Kidney (tissue), 14 donors: ENCODE measurements around the gene INO80. TPM values are rescaled to one million over a fixed set of nuclear protein-coding genes. Genes with fewer than 3 reads are reported as not detected.

Source experiments
- DNase-seq, 5 donors: peaks; one replicate each; pipeline ENCODE4 v3.0.0-alpha.2; 2013 to 2020
- FAIRE-seq: peaks from 2 replicates; lab custom pipeline; 2012; peaks lifted over from hg19 to GRCh38; lab: Jason Lieb, UNC
- H3K27ac ChIP-seq, 2 donors: one replicate each; pipeline ENCODE4 v1.7.0; 2013; ENCODE audit warnings: low read depth in 2 of 2, low read length in 2 of 2, inconsistent platforms in 1 of 2
- H3K27me3 ChIP-seq: one replicate; pipeline ENCODE4 v1.7.1; 2013; ENCODE audit warnings: low read length, inconsistent platforms; ENCODE audit not compliant: control insufficient read depth, insufficient read depth
- H3K36me3 ChIP-seq, 3 donors: one replicate each; pipeline versions ENCODE4 v1.7.0 to v1.7.1; 2013; ENCODE audit warnings: low read length in 3 of 3, control low read depth in 1 of 3, inconsistent platforms in 1 of 3; ENCODE audit not compliant: insufficient read depth in 3 of 3, control insufficient read depth in 2 of 3
- H3K4me1 ChIP-seq, 3 donors: one replicate each; pipeline versions ENCODE4 v1.7.0 to v1.7.1; 2013; ENCODE audit warnings: low read length in 3 of 3, inconsistent platforms in 1 of 3, low read depth in 1 of 3; ENCODE audit not compliant: control insufficient read depth in 2 of 3, insufficient read depth in 2 of 3
- H3K4me3 ChIP-seq, 3 donors: one replicate each; pipeline versions ENCODE4 v1.7.0 to v1.8.1; 2013; ENCODE audit warnings: low read length in 3 of 3, control low read depth in 1 of 3, inconsistent platforms in 1 of 3
- H3K9ac ChIP-seq, 3 donors: one replicate each; pipeline versions ENCODE4 v1.7.0 to v1.7.1; 2013; ENCODE audit warnings: low read length in 3 of 3, control low read depth in 1 of 3, inconsistent platforms in 1 of 3
- H3K9me3 ChIP-seq, 3 donors: one replicate each; pipeline versions ENCODE4 v1.7.0 to v1.7.1; 2013; ENCODE audit warnings: low read length in 3 of 3, control low read depth in 1 of 3, inconsistent platforms in 1 of 3; ENCODE audit not compliant: control insufficient read depth in 2 of 3, insufficient read depth in 1 of 3
- intact Hi-C: fragments of 100-400 bp; cut with DNase I; formaldehyde crosslinking; loops from one replicate; pipeline ENCODE4 v1.11.1; 2022
- polyA plus RNA-seq: library from polyadenylated mRNA; stranded (reverse); fragments of 350-450 nt; fragmentation: Illumina TruSeq; extraction: RNeasy Lipid Tissue Mini Kit (QIAGEN cat#74804); gene quantifications from one replicate; pipeline ENCODE4 v1.2.3, GENCODE V29; 2014; ENCODE audit warnings: low read depth, low replicate concordance; ENCODE audit not compliant: insufficient read depth
- total RNA-seq: library from RNA; stranded (reverse); fragmentation: NEBNext Ultra II Directional; extraction: Animal tissue kit (Norgen Biotek cat#: 25700); gene quantifications from one replicate; pipeline ENCODE4 v1.2.1, GENCODE V29; 2021
- TF ChIP-seq, protein P1 (sequence below): IDR thresholded peaks from 3 replicates; pipeline ENCODE4 v1.5.1; 2012; ENCODE audit warnings: mild to moderate bottlenecking, moderate library complexity, borderline replicate concordance; ENCODE audit not compliant: insufficient read depth; ENCODE audit errors: extremely low read depth
- donor health status: control.
- donor health status: control.
- donor health status: control.
- donor health status: control.
- donor health status: control.
- donor health status: DM: yes; HTN: yes; CAD: no.
- donor health status: Normal renal cell carcinoma (clear cell type).

INO80 gene
- total and polyA plus RNA-seq, 2 donors from 2014 or later = 6.0 to 27.3 TPM

DNA sequence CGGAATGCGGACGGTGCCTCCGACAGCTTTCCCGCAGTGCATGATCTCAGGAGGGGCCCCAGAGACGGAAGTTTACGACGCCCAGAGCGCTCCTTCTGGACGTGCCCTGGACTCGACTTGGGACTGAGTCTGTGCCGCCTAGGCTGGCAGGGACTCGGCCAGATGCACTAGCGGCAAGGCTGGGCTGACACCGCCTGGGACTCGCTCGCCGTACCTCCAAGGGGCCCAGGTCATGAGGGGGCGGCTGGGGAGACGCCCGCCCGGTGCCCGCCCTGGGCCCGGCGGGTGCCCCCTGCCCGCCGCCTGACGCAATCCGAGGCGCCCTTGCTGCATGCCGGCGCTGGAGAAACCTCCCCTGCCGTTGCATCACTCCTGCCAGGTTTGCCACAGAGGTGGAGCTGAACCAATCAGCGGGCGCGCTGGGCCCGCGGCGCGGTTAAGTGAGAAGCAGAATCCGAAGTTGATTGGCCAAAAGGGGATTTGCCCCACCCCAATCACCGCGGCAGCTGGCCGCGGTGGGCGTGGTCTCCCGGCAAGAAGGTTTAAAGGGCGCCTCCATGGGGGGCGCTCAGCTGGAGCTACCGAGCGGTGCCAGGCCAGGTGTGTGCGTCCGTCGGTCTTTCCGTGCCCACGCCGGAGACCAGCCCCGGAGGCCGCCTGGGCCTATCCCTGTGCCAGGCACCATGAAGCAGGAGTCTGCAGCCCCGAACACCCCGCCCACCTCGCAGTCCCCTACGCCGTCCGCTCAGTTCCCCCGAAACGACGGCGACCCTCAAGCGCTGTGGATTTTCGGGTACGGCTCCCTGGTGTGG, 163.0 kb downstream of the INO80 start, which contains the start of gene CHAC1:
Gene CHAC1, plus strand, starts transcription at position 571 of the 812 bp plus-strand sequence. Its CDS starts 113 bp downstream, at position 684.
- Histone ChIP-seq H3K4me1 (peaks cover 0 to 13% (median 4%) of the 10 kb centered on the region in 3 donors), H3K27me3 (peaks cover 2% of the 10 kb centered on the region), H3K9ac (peak within 1 kb of the TSS; percentile 5 to 82 (median 72)), H3K36me3 (no peaks in the 10 kb centered on the region), H3K9me3 (no peaks in the 10 kb centered on the region), H3K27ac (peak within 1 kb of the TSS; percentile 20 to 78), H3K4me3 (peak within 1 kb of the TSS; percentile 61 to 82 (median 81))
- TF ChIP-seq, protein P1, sequence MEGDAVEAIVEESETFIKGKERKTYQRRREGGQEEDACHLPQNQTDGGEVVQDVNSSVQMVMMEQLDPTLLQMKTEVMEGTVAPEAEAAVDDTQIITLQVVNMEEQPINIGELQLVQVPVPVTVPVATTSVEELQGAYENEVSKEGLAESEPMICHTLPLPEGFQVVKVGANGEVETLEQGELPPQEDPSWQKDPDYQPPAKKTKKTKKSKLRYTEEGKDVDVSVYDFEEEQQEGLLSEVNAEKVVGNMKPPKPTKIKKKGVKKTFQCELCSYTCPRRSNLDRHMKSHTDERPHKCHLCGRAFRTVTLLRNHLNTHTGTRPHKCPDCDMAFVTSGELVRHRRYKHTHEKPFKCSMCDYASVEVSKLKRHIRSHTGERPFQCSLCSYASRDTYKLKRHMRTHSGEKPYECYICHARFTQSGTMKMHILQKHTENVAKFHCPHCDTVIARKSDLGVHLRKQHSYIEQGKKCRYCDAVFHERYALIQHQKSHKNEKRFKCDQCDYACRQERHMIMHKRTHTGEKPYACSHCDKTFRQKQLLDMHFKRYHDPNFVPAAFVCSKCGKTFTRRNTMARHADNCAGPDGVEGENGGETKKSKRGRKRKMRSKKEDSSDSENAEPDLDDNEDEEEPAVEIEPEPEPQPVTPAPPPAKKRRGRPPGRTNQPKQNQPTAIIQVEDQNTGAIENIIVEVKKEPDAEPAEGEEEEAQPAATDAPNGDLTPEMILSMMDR = no peak
- DNase-seq (peak; percentile 96 to 98 (median 97)), FAIRE-seq (peak; percentile 58)
- intact Hi-C loops = no loop called here

DNA sequence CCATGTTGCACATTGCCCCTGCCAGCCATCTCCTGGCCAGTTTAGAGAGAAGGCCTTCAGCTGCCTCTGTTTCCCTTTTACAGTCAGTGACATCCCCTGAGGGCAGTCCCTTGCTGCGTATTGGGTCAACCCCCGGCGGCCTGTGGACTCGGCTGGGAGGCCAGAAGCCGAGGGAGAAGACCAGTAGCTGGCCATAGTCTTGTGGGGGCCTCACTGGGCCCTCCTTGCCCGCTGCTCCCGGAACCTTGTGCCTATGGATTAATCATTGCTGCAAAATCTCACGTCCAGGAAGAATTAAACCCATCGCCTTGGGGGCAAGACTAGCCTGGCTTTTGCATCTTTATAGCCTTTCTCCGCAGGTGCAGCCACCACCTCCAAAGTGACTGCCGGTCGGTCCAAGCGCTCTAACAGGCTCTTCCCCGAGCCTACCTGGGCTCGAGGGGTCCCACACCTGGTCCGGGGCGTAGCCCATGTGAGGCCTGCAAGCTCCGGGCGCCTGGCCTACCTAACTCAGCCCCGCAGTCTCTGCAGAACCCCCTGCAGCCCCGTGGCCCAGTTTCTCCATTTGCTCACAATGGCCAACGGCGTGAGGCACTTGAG, 163.7 kb downstream of the INO80 start:
- no peak for FAIRE-seq
- Histone ChIP-seq H3K27me3 (peaks cover 2% of the 10 kb centered on the region), H3K9me3 (no peaks in the 10 kb centered on the region), H3K27ac (peak overlapping the region; percentile 20 to 78), H3K4me3 (peak overlapping the region; percentile 43 to 81 (median 78)), H3K4me1 (peaks cover 0 to 8% (median 4%) of the 10 kb centered on the region in 3 donors), H3K36me3 (no peaks in the 10 kb centered on the region), H3K9ac (peak overlapping the region; percentile 5 to 82 (median 8))
- DNase-seq = peak in 2 of 5 donors; percentile 47 to 73
- intact Hi-C loops = no loop called here
- TF ChIP-seq, protein P1 = no peak

DNA sequence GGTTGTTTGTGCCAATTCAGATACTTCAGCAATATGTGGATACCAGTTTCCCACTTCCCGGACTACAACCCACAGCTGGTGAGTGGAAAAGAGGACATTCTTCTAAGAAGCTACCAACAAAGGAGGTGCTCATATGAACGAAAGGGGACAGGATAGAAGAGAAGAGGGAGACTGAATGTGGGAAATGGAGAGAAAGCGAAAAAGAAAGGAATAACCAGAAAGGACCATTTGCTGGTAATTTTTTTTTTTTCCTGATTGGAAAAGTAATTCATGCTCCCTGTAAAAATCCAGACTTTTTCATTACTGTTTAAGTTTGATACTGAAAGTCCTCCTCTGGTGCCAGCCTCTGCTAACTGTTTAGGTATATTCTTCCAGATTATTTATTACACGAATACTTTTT, 164.3 kb downstream of the INO80 start:
- H3K9ac ChIP-seq = no peak overlapping the region

More for the DNA sequence above, 164.3 kb downstream of the INO80 start:
- FAIRE-seq (no peak), DNase-seq (no peak)
- no peak overlapping the region for H3K27ac ChIP-seq
- peaks cover 2% of the 10 kb centered on the region for H3K27me3 ChIP-seq
- H3K9me3 ChIP-seq = no peaks in the 10 kb centered on the region
- TF ChIP-seq, protein P1 = no peak
- intact Hi-C loops = no loop called here
- H3K36me3 ChIP-seq = no peaks in the 10 kb centered on the region
- H3K4me1 ChIP-seq = peaks cover 0 to 5% (median 4%) of the 10 kb centered on the region in 3 donors
- H3K4me3 ChIP-seq = no peak overlapping the region
